Inflammatory macrophage (primary cell): ENCODE measurements around the gene TAOK3.
"Not testable (repeated sequence)": the region's sequence is repeated elsewhere in the genome, so short reads cannot be mapped to it uniquely, and the experiment has no call there.

Experiments
- DNase-seq, 2 donors: peaks; one replicate each; pipeline ENCODE4 v3.0.0-alpha.2; 2020 to 2022

Gene TAOK3

GRCh38 chr12:118135788-118136558 is 236.7 kb downstream of the TAOK3 start, which contains the start of gene PEBP1:
Gene PEBP1 (plus strand): TSS chr12:118136124. CDS start chr12:118136210, 86 bp downstream.
- peak; percentile 85 to 90 for DNase-seq

- DNase-seq, result not testable (repeated sequence)
Observed at GRCh38 chr12:118129436-118129835, 243.3 kb downstream of the TAOK3 start.

GRCh38 chr12:118127867-118128266 is 244.8 kb downstream of the TAOK3 start:
- DNase-seq, result no peak

- DNase-seq, result no peak
Observed at GRCh38 chr12:118126119-118126757, 246.5 kb downstream of the TAOK3 start.

DNA sequence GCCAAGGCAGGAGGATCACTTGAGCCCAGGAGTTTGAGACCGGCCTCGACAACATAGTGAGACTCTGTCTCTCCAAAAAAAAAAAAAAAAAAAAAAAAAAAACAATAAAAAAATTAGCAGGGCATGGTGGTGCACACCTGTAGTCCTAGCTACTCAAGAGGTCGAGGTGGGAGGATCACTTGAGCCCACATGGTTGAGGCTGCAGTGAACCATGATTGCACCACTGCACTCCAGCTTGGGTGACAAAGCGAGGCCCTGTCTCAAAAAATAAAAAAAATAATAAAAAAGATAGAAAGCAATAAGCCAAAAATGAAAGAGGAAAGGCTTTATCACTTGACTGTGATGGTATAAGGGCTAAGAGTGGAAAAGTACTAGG is 247.0 kb downstream of the TAOK3 start:
- no peak for DNase-seq

GRCh38 chr12:118124333-118124874 is 248.3 kb downstream of the TAOK3 start:
- DNase-seq, result no peak

DNA sequence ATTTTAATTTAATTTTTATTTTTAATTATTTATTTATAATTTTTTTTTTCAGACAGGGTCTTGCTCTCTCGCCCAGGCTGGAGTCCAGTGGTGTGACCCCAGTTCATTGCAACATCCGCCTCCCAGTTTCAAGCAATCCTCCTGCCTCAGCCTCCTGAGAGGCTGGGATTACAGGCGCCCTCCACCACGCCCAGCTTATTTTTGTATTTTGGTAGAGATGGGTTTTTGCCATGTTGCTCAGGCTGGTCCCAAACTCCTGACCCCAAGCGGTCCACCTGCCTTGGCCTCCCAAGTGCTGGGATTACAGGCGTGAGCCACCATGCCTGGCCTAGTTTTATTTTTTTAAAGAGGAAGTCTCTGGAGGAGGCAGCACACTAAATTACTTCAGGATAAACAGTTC is 250.4 kb downstream of the TAOK3 start:
- DNase-seq, result no peak

DNA sequence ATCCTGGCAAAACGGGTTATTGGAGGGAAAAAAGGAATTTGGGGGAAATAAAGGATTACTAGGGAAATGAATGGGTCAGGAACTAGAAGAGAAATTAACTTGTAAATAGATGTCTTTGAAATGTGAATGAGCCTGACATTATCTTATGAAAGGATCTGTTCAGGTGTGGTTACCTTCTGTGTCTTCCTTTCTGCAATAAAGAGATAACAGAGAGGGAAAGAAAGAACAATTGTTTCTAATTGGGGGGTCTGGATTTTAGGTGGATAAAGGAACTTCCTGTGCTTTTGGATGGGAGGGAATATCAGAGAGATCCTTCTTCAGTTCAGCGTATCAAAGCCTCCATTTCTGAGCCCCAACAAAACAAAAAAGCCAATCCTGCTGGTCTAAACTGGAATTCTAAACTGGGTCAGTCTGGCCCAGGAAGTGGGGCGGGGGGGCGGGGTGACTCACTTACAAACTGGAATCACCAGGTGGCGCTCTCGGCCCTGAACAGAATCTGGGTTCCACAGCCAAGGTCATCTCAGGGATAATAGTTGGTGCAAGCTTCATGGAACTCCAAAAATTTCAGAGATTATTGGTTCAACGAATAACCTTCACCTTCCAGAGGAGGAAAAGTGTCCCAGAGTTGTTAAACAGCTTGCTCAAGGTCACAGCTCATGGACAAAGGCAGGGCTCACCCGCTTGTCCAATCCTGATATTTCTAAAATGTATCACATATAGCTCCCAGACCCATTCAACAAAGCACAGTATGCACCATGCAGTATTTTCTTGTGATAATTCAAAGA is 251.9 kb downstream of the TAOK3 start:
- peak; percentile 53 to 73 for DNase-seq

DNA sequence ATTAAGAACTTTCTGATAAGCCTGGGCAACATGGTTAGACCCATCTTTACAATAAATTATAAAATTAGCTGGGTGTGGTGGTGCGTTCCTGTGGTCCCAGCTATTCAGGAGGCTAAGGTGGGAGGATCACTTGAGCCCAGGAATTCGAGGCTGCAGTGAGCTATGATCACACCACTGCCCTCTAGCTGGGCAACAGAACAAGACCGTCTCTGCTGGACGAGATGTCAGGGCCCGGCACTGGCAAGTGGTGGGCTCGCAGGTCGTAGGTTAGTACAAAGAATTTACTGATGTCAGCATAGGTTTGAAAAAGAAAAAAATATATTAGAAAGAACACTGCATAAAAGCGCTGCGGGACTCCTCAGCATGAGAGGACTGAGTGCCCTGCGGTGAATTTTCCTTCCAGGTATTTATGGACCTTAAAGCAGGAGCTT is 253.2 kb downstream of the TAOK3 start:
- no peak for DNase-seq

DNA sequence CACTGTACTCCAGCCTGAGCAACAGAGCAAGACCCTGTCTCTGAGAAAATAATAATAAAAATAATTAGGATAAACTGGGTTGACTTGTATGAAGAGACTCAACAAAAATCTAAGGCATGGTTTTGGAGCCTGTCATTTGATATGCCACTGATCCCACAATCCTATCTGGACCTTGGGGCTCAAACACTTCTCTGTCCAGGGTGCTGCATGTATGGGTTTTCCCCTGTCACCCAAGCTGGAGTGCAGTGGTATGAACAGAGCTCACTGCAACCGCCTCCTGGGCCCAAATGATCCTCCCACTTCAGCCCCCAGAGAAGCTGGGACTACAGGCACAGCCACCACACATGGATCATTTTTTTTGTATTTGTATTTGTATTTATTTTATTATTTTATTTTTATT is 263.6 kb downstream of the TAOK3 start:
- no peak for DNase-seq

DNA sequence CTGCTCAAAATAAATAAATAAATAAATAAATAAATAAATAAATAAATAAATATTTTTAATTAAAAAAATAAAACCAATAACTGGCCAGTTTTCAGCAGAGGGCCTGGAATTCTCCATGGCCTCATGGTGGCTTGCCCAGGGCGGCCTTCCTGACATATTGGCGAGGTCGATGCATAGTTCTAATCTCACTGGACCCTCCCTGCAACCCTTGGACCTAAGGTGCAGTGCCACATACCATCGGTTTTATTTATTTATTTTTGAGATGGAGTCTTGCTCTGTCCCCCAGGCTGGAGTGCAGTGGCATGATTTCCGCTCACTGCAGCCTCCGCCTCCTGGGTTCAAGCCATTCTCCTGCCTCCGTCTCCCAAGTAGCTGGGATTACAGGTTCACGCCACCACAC is 265.0 kb downstream of the TAOK3 start:
- DNase-seq, result no peak

DNA sequence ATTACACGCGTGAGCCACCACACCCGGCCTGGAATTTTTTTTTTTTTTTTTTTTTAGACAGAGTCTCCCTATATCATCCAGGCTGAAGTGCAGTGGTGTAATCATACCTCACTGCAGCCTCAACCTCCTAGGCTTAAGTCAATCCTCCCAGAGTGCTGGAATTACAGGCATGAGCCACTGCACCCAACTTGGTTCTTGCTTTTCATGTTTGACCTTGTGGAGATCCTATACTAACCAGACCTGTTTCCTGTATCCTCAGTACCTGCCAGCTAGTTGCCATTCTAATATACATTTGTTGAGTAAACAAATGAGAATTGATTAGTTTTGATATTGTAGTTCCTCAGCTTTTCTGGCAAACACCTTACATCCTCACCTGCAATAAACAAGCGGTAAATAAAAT is 265.7 kb downstream of the TAOK3 start:
- no peak for DNase-seq

- peak; percentile 56 to 64 for DNase-seq
Observed at GRCh38 chr12:118103601-118104382, 268.9 kb downstream of the TAOK3 start, which contains the start of gene VSIG10. Gene VSIG10 (minus strand): TSS chr12:118104011. CDS start chr12:118103671, 340 bp downstream.

DNA sequence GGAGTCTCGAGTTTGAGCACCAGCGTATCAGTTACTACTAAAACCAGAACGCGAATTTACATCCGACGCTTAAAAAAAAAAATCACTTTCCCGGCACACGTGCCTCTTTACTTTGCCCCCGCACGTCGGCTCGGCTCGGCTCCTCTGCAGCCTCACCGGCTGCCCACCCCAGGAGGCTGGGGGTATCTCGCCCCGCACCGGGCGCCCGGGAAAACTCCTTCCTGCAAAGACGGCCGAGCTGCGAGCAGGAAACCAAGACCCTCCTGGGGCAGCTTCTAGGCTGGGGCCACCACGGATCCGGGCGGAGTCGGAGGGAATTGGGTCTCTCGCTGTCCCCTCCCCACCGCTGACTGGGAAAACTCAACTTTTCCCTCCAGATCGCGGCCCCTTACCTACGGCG is 269.5 kb downstream of the TAOK3 start:
- DNase-seq, result no peak

- DNase-seq, result no peak
Observed at GRCh38 chr12:118102609-118103008, 270.1 kb downstream of the TAOK3 start.

GRCh38 chr12:118102070-118102469 is 270.6 kb downstream of the TAOK3 start:
- no peak for DNase-seq

DNA sequence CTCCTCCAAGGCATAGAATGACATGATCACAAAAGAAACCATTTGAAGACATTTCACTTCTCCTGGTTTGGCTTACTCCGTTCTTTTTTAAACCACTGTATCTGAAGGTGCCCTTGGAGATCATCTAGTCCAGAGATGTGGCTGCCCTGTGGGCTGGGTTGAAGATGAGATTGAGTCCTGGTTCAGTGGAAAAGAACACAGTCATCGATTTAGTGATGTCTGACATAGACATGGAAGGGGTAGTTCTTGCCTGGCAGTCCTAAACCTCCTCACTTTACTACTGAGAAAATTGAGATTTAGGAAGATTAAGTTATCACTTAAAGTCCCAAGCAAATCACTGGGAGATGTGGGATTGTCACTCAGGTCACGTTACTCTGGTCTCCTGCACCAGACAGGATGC is 271.7 kb downstream of the TAOK3 start:
- no peak for DNase-seq
